Erythroblast (primary cell): ENCODE measurements around the gene SHD.

Source experiments
- GATA1 ChIP-seq: IDR thresholded peaks from 2 replicates; pipeline ENCODE4 v1.6.1; 2011; ENCODE audit warnings: low read depth, mild to moderate bottlenecking, control low read depth, low read length, moderate library complexity
- POLR2A ChIP-seq: IDR thresholded peaks from 2 replicates; pipeline ENCODE4 v1.6.1; 2011; ENCODE audit warnings: mild to moderate bottlenecking, low read length

GRCh38 chr19:4256563-4256962 is 22.5 kb upstream of the SHD start:
- no peak for TF ChIP-seq POLR2A
- no peak for TF ChIP-seq GATA1
